Sigmoid colon (tissue), 4 donors: ENCODE measurements around the gene ACOXL.

Source experiments
- EP300 ChIP-seq, 4 donors: sonication (generic); formaldehyde crosslinking; IDR thresholded peaks; one replicate each; pipeline ENCODE4 v1.6.1; 2017; ENCODE audit warnings: antibody characterized with exemption in 4 of 4
- POLR2A ChIP-seq, 2 donors: fragments of 450-650 bp; IDR thresholded peaks; one replicate each; pipeline ENCODE4 v1.6.1; 2016; ENCODE audit warnings: antibody characterized with exemption in 2 of 2, mild to moderate bottlenecking in 2 of 2, moderate library complexity in 2 of 2
- POLR2AphosphoS5 ChIP-seq, 4 donors: sonication (generic); formaldehyde crosslinking; IDR thresholded peaks; one replicate each; pipeline ENCODE4 v1.6.1; 2017; ENCODE audit warnings: antibody characterized with exemption in 4 of 4

- no peak for TF ChIP-seq EP300 (IDR thresholded peaks at IDR 0.05)
- no peak for TF ChIP-seq POLR2A (IDR thresholded peaks at IDR 0.05)
- no peak for TF ChIP-seq POLR2AphosphoS5 (IDR thresholded peaks at IDR 0.05)
These were observed 373.6 kb downstream of the ACOXL start for GRCh38 chr2:111105926-111106325.
